PC-9 (cell line): Measurements from ENCODE around the gene CADM1. TPM values are rescaled to one million over a fixed set of nuclear protein-coding genes. Genes with fewer than 3 reads are reported as not detected.

Source experiments
- BruUV-seq: library from RNA; stranded (reverse); fragments of 400-500 nt; replicated peaks from 2 replicates; lab custom pipeline; 2021; lab: Mats Ljungman, UMichigan
- CTCF ChIA-PET: fragments of 300-600 bp; sonication (Branson Sonifier 250); formaldehyde crosslinking; loops from one replicate; lab custom pipeline; 2022; ENCODE audit warnings: antibody characterized with exemption; lab: Charles Lee
- POLR2A ChIA-PET: fragments of 300-600 bp; sonication (Branson Sonifier 250); formaldehyde crosslinking; loops from one replicate; lab custom pipeline; 2022; ENCODE audit warnings: antibody characterized with exemption; ENCODE audit not compliant: unreplicated experiment; lab: Charles Lee
- DNase-seq, 2 experiments: peaks; one replicate each; pipeline versions ENCODE4 v3.0.0 to v3.0.0-alpha.2; 2015 to 2022; ENCODE audit warnings: mixed read lengths in 1 of 2
- H2AFZ ChIP-seq: fragments of 200-600 bp; sonication (generic); 2 replicates; pipeline ENCODE4 v1.8.1; 2017; ENCODE audit warnings: antibody characterized with exemption
- H3F3A ChIP-seq: fragments of 200-600 bp; sonication (generic); 2 replicates; pipeline ENCODE4 v1.8.1; 2017; ENCODE audit warnings: antibody characterized with exemption, mild to moderate bottlenecking, low read depth; ENCODE audit not compliant: insufficient read depth
- H3K27ac ChIP-seq: fragments of 200-600 bp; sonication (generic); 2 replicates; pipeline ENCODE4 v1.6.1; 2016; ENCODE audit warnings: mixed run types
- H3K27me3 ChIP-seq: fragments of 200-600 bp; sonication (generic); 2 replicates; pipeline ENCODE4 v1.6.1; 2016; ENCODE audit warnings: low read depth, mixed run types; ENCODE audit not compliant: insufficient read depth
- H3K36me3 ChIP-seq: fragments of 200-600 bp; sonication (generic); 2 replicates; pipeline ENCODE4 v1.6.1; 2016; ENCODE audit warnings: low read depth, mixed run types
- H3K4me1 ChIP-seq: fragments of 200-600 bp; sonication (generic); replicated peaks from 2 replicates; pipeline ENCODE4 v1.6.1; 2016; ENCODE audit warnings: mixed run types; ENCODE audit not compliant: insufficient read depth
- H3K4me2 ChIP-seq: fragments of 200-600 bp; sonication (generic); 2 replicates; pipeline ENCODE4 v1.6.1; 2017; ENCODE audit warnings: mixed run types
- H3K4me3 ChIP-seq: fragments of 200-600 bp; sonication (generic); 2 replicates; pipeline ENCODE4 v1.6.1; 2016; ENCODE audit warnings: mixed run types
- H3K79me2 ChIP-seq: fragments of 200-600 bp; sonication (generic); 2 replicates; pipeline ENCODE4 v1.6.1; 2017; ENCODE audit warnings: low read depth, mixed run types
- H3K9me2 ChIP-seq: fragments of 200-600 bp; sonication (generic); 2 replicates; pipeline ENCODE4 v1.8.1; 2017; ENCODE audit warnings: mild to moderate bottlenecking; ENCODE audit not compliant: insufficient read depth
- H3K9me3 ChIP-seq: fragments of 200-600 bp; sonication (generic); 2 replicates; pipeline ENCODE4 v1.8.1; 2016; ENCODE audit warnings: low read depth; ENCODE audit not compliant: insufficient read depth
- H4K20me1 ChIP-seq: fragments of 200-600 bp; sonication (generic); 2 replicates; pipeline ENCODE4 v1.8.1; 2017; ENCODE audit not compliant: insufficient read depth
- CTCF ChIP-seq: fragments of 200-600 bp; sonication (generic); conservative IDR thresholded peaks from 2 replicates; pipeline ENCODE4 v1.6.1; 2017; ENCODE audit warnings: mixed run types, antibody characterized with exemption, mild to moderate bottlenecking, moderate library complexity
- EZH2 ChIP-seq: fragments of 200-600 bp; sonication (generic); IDR thresholded peaks from 2 replicates; pipeline ENCODE4 v1.8.0; 2017; ENCODE audit warnings: antibody characterized with exemption, low read depth
- intact Hi-C: fragments of 100-400 bp; cut with micrococcal nuclease; formaldehyde crosslinking; loops from one replicate; pipeline ENCODE4 v1.10.0; 2022; ENCODE audit not compliant: unreplicated experiment
- total RNA-seq: library from RNA; stranded (reverse); gene quantifications from 2 replicates; pipeline ENCODE4 v1.2.3, GENCODE V29; 2021

Gene CADM1
- total RNA-seq, 1 experiment from 2014 or later, result not detected

- no peak overlapping the region for H3K27ac ChIP-seq
- H3F3A ChIP-seq, result no peaks in the 10 kb centered on the region
- no peak overlapping the region for H2AFZ ChIP-seq
- no peaks in the 10 kb centered on the region for H3K9me2 ChIP-seq
- no TSS peak for BruUV-seq
- ChIA-PET POLR2A (no interaction called here), CTCF (no interaction called here)
- H3K36me3 ChIP-seq, result no peaks in the 10 kb centered on the region
- H3K27me3 ChIP-seq, result no peaks in the 10 kb centered on the region
- no peak overlapping the region for H3K4me3 ChIP-seq
- H3K79me2 ChIP-seq, result no peaks in the 10 kb centered on the region
- H3K9me3 ChIP-seq, result no peaks in the 10 kb centered on the region
- H3K4me1 ChIP-seq, result no peaks in the 10 kb centered on the region
- TF ChIP-seq EZH2 (no peak), CTCF (no peak)
- no peak for DNase-seq
- intact Hi-C loops, result no loop called here
- no peaks in the 10 kb centered on the region; the same call in 1 of the 2 replicates for H4K20me1 ChIP-seq
- no peak overlapping the region for H3K4me2 ChIP-seq
These were observed 124.7 kb downstream of the CADM1 start for GRCh38 chr11:115379528-115379927.

GRCh38 chr11:115378557-115378956 is 125.7 kb downstream of the CADM1 start:
- Histone ChIP-seq H3K79me2 (no peaks in the 10 kb centered on the region), H3K9me3 (no peaks in the 10 kb centered on the region), H3K27ac (no peak overlapping the region), H3K36me3 (no peaks in the 10 kb centered on the region), H3K4me1 (no peaks in the 10 kb centered on the region), H4K20me1 (no peaks in the 10 kb centered on the region; the same call in 1 of the 2 replicates), H3K9me2 (no peaks in the 10 kb centered on the region), H3F3A (no peaks in the 10 kb centered on the region), H2AFZ (no peak overlapping the region), H3K27me3 (no peaks in the 10 kb centered on the region), H3K4me2 (no peak overlapping the region), H3K4me3 (no peak overlapping the region)
- DNase-seq, result no peak
- ChIA-PET POLR2A (no interaction called here), CTCF (no interaction called here)
- no peak for TF ChIP-seq EZH2
- no peak for TF ChIP-seq CTCF
- BruUV-seq, result no TSS peak
- intact Hi-C loops, result no loop called here

GRCh38 chr11:115377882-115378296 is 126.3 kb downstream of the CADM1 start:
- Histone ChIP-seq H3K4me2 (no peak overlapping the region), H3K9me3 (no peaks in the 10 kb centered on the region), H3K27me3 (no peaks in the 10 kb centered on the region), H3K79me2 (no peaks in the 10 kb centered on the region), H3K9me2 (no peaks in the 10 kb centered on the region), H3F3A (no peaks in the 10 kb centered on the region), H3K4me1 (no peaks in the 10 kb centered on the region), H4K20me1 (no peaks in the 10 kb centered on the region; the same call in 1 of the 2 replicates), H3K27ac (no peak overlapping the region), H3K4me3 (no peak overlapping the region), H2AFZ (no peak overlapping the region), H3K36me3 (no peaks in the 10 kb centered on the region)
- intact Hi-C loops, result no loop called here
- DNase-seq, result no peak
- TF ChIP-seq EZH2 (no peak), CTCF (no peak)
- POLR2A ChIA-PET, result no interaction called here
- BruUV-seq, result no TSS peak
- CTCF ChIA-PET, result no interaction called here
